HCT116 (cell line): ENCODE data around the gene HPS3. TPM values are rescaled to one million over a fixed set of nuclear protein-coding genes. Genes with fewer than 3 reads are reported as not detected.

ENCODE experiments used
- ATAC-seq: fragments of 200-7000 bp; cut with Tn5 transposase; 2 replicates; pipeline ENCODE4 v1.9.1; 2020; ENCODE audit warnings: mild to moderate bottlenecking, moderate library complexity
- BruUV-seq: library from RNA; stranded (reverse); fragments of 400-500 nt; replicated peaks from 2 replicates; lab custom pipeline; 2021; lab: Mats Ljungman, UMichigan
- CTCF ChIA-PET: fragments of 300-600 bp; sonication (Branson Sonifier 250); formaldehyde crosslinking; loops from one replicate; lab custom pipeline; 2021; ENCODE audit warnings: antibody characterized with exemption; lab: Charles Lee
- POLR2A ChIA-PET: fragments of 300-600, 350-600 bp; sonication (Branson Sonifier 250); formaldehyde crosslinking; loops from one replicate; lab custom pipeline; 2021; ENCODE audit warnings: antibody characterized with exemption; lab: Charles Lee
- RAD21 ChIA-PET, 2 experiments: fragments of 300-600 bp; sonication (Branson Sonifier 250); formaldehyde crosslinking; loops; one replicate each; lab custom pipeline; 2023; ENCODE audit warnings: low total read pairs in 2 of 2; ENCODE audit not compliant: uncharacterized antibody in 2 of 2, unreplicated experiment in 2 of 2, low non-redundant PET in 1 of 2; lab: Charles Lee
- DNase-seq: peaks from one replicate; pipeline ENCODE4 v3.0.0-alpha.2; 2010; ENCODE audit warnings: low read depth, low spot score
- H2AFZ ChIP-seq: fragments of 200-600 bp; shearing (Covaris generic), sonication (generic); 2 replicates; pipeline ENCODE4 v1.6.1; 2017; ENCODE audit warnings: low read depth, mixed run types, mixed read lengths, antibody characterized with exemption, low read length; ENCODE audit not compliant: poor library complexity, severe bottlenecking
- H3K27ac ChIP-seq: 2 replicates; pipeline ENCODE4 v1.5.1; 2012; ENCODE audit warnings: low read depth, low read length
- H3K27me3 ChIP-seq: fragments of 200-600 bp; sonication (generic); 2 replicates; pipeline ENCODE4 v1.6.1; 2016; ENCODE audit warnings: mixed run types, low read length, mixed read lengths; ENCODE audit not compliant: insufficient read depth
- H3K36me3 ChIP-seq, 2 experiments: fragments of 200-500 bp in 1 of 2; fragments of 200-600 bp in 1 of 2; sonication (Bioruptor generic) in 1 of 2; sonication (generic) in 1 of 2; 2 replicates each; pipeline versions ENCODE4 v1.5.1 to v1.6.1; 2014 to 2016; ENCODE audit warnings: low read length in 2 of 2, inconsistent platforms in 1 of 2, mixed read lengths in 1 of 2, mixed run types in 1 of 2; ENCODE audit not compliant: insufficient read depth in 2 of 2, control insufficient read depth in 1 of 2
- H3K4me1 ChIP-seq, 2 experiments: fragments of 200-600 bp in 1 of 2; sonication (generic) in 1 of 2; 2 replicates each; pipeline versions ENCODE4 v1.5.1 to v1.6.1; 2012 to 2017; ENCODE audit warnings: low read length in 2 of 2, inconsistent platforms in 1 of 2, mild to moderate bottlenecking in 1 of 2, mixed read lengths in 1 of 2, mixed run types in 1 of 2, moderate library complexity in 1 of 2; ENCODE audit not compliant: insufficient read depth in 2 of 2, control insufficient read depth in 1 of 2
- H3K4me2 ChIP-seq: fragments of 200-600 bp; sonication (generic); 2 replicates; pipeline ENCODE4 v1.6.1; 2017; ENCODE audit warnings: mixed run types, low read length, mixed read lengths
- H3K4me3 ChIP-seq, 2 experiments: fragments of 200-600 bp in 1 of 2; sonication (generic) in 1 of 2; replicated peaks in 1 of 2; 2 replicates each; pipeline ENCODE4 v1.5.1; 2011 to 2016; ENCODE audit warnings: low read length in 2 of 2, control low read depth in 1 of 2, low read depth in 1 of 2, mild to moderate bottlenecking in 1 of 2, mixed read lengths in 1 of 2, mixed run types in 1 of 2
- H3K79me2 ChIP-seq: fragments of 200-600 bp; sonication (generic); 2 replicates; pipeline ENCODE4 v1.6.1; 2017; ENCODE audit warnings: mild to moderate bottlenecking, mixed run types, low read length, moderate library complexity, mixed read lengths; ENCODE audit not compliant: insufficient read depth
- H3K9ac ChIP-seq: fragments of 200-600 bp; sonication (generic); 2 replicates; pipeline ENCODE4 v1.6.1; 2016; ENCODE audit warnings: low read length, mixed read lengths
- H3K9me2 ChIP-seq: fragments of 200-600 bp; sonication (generic), shearing (Covaris generic); 2 replicates; pipeline ENCODE4 v1.6.1; 2017; ENCODE audit warnings: mixed run types, mild to moderate bottlenecking, moderate library complexity; ENCODE audit not compliant: insufficient read depth
- H3K9me3 ChIP-seq, 2 experiments: fragments of 200-500 bp in 1 of 2; fragments of 200-600 bp in 1 of 2; sonication (Bioruptor generic) in 1 of 2; sonication (generic) in 1 of 2; 2 replicates each; pipeline ENCODE4 v1.6.1; 2014 to 2017; ENCODE audit warnings: low read length in 2 of 2, mixed read lengths in 2 of 2, inconsistent platforms in 1 of 2, low read depth in 1 of 2, mild to moderate bottlenecking in 1 of 2, mixed run types in 1 of 2, moderate library complexity in 1 of 2; ENCODE audit not compliant: control insufficient read depth in 1 of 2, insufficient read depth in 1 of 2
- H4K20me1 ChIP-seq: fragments of 200-600 bp; sonication (generic), shearing (Covaris generic); 2 replicates; pipeline ENCODE4 v1.6.1; 2017; ENCODE audit warnings: mixed run types, mild to moderate bottlenecking, moderate library complexity; ENCODE audit not compliant: insufficient read depth
- CBX3 ChIP-seq: IDR thresholded peaks from 2 replicates; pipeline ENCODE4 v1.6.1; 2012; ENCODE audit warnings: low read depth
- CEBPB ChIP-seq: IDR thresholded peaks from 2 replicates; pipeline ENCODE4 v1.6.1; 2012; ENCODE audit warnings: low read depth
- ELF1 ChIP-seq: IDR thresholded peaks from 2 replicates; pipeline ENCODE4 v1.6.1; 2012; ENCODE audit warnings: low read depth, borderline replicate concordance
- EZH2 ChIP-seq: fragments of 200-600 bp; sonication (generic); IDR thresholded peaks from 2 replicates; pipeline ENCODE4 v1.6.1; 2017; ENCODE audit warnings: antibody characterized with exemption, mixed run types
- FOSL1 ChIP-seq: IDR thresholded peaks from 2 replicates; pipeline ENCODE4 v1.6.1; 2012; ENCODE audit warnings: low read depth
- JUND ChIP-seq: IDR thresholded peaks from 2 replicates; pipeline ENCODE4 v1.6.1; 2012
- RAD21 ChIP-seq: IDR thresholded peaks from 2 replicates; pipeline ENCODE4 v1.6.1; 2012; ENCODE audit warnings: low read depth, mild to moderate bottlenecking
- SIN3A ChIP-seq: IDR thresholded peaks from 2 replicates; pipeline ENCODE4 v1.6.1; 2012; ENCODE audit warnings: low read depth
- SP1 ChIP-seq: IDR thresholded peaks from 2 replicates; pipeline ENCODE4 v1.6.1; 2012; ENCODE audit warnings: low read depth
- SRF ChIP-seq: IDR thresholded peaks from 2 replicates; pipeline ENCODE4 v1.6.1; 2012; ENCODE audit warnings: low read depth
- TCF7L2 ChIP-seq: IDR thresholded peaks from 2 replicates; pipeline ENCODE4 v1.7.0; 2011; ENCODE audit warnings: borderline replicate concordance, inconsistent platforms; ENCODE audit not compliant: insufficient read depth, insufficient read length; ENCODE audit errors: extremely low read depth
- YY1 ChIP-seq: IDR thresholded peaks from 2 replicates; pipeline ENCODE4 v1.6.1; 2011; ENCODE audit warnings: low read length, low read depth, moderate library complexity, mild to moderate bottlenecking; ENCODE audit not compliant: insufficient replicate concordance; ENCODE audit errors: extremely low read depth
- ZFX ChIP-seq: fragments of 450-650 bp; IDR thresholded peaks from 2 replicates; pipeline ENCODE4 v1.6.1; 2017
- ZNF274 ChIP-seq: fragments of 200-500 bp; sonication (Bioruptor generic); IDR thresholded peaks from 2 replicates; pipeline ENCODE4 v1.6.1; 2014; ENCODE audit warnings: mild to moderate bottlenecking, low read depth, low read length, inconsistent platforms
- intact Hi-C: fragments of 100-400 bp; cut with micrococcal nuclease; formaldehyde crosslinking; loops from 2 replicates; pipeline ENCODE4 v1.10.0; 2022
- total RNA-seq: library from RNA; stranded (reverse); gene quantifications from one replicate; pipeline ENCODE4 v1.2.1, GENCODE V29; 2021; ENCODE audit not compliant: unreplicated experiment
- TF ChIP-seq, protein P1 (sequence below): IDR thresholded peaks from 2 replicates; pipeline ENCODE4 v1.6.1; 2012; ENCODE audit warnings: low read depth
- TF ChIP-seq, protein P2 (sequence below): IDR thresholded peaks from 2 replicates; pipeline ENCODE4 v1.6.1; 2012

HPS3 gene
- total RNA-seq, 1 experiment from 2014 or later, result 17.1 TPM

DNA sequence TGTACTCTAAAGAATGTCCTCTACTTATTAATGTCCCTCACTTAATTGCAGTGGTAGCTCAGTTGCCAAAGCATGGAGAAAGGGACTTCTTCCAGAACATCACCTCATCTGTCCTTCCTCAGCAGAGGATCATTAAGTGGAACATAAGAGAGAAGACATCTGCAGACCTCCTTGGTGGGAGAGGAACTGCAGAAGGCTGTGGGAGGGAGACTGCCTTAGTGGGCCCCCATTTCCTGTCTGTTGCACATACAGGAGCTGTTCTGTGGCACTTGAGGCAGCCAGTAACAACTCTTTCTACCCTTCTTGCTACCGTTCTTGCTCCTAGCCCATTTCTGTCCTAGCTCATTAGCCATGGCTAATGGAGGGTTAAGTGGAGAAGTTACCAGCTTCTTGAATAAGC lies 33.6 kb downstream of the HPS3 start (continued):
- TF ChIP-seq CEBPB (no peak), SRF (no peak)

DNA sequence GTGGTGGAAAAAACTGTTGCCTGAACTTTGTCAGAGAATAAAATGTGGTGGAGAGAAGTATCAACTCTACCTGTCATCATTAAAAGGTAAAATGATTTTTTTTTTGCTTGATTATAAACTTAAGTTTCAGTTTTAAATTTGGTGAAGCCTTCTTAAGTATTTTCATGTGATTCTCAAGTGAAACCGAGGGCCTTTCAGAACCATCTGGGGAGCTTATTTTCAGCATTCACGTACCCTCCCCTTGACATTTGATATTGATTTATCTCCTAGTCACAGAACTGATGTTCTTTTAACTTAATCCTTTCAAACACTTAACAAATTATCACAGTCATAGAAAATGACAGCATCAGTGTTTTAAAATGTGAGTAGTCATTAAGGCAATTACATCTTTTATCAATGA lies 38.5 kb downstream of the HPS3 start:
- ATAC-seq (no peak), DNase-seq (no peak)
- no peak overlapping the region for H3K4me2 ChIP-seq
- H2AFZ ChIP-seq, result no peak overlapping the region
- ChIA-PET RAD21 (no interaction called here), CTCF (no interaction called here), POLR2A (no interaction called here)
- H3K9ac ChIP-seq, result no peak overlapping the region
- H3K9me3 ChIP-seq, result no peaks in the 10 kb centered on the region
- H4K20me1 ChIP-seq, result no peaks in the 10 kb centered on the region
- intact Hi-C loops, result no loop called here
- BruUV-seq, result no TSS peak
- H3K4me3 ChIP-seq, result no peak overlapping the region
- H3K27me3 ChIP-seq, result no peaks in the 10 kb centered on the region
- no peaks in the 10 kb centered on the region for H3K4me1 ChIP-seq
- 0 out of 4 replicates have a peak, but pooled peaks cover 0 to 2% of the 10 kb centered on the region in 2 experiments for H3K36me3 ChIP-seq
- no peaks in the 10 kb centered on the region for H3K9me2 ChIP-seq
- no peak for TF ChIP-seq SRF
- TF ChIP-seq TCF7L2, result no peak
- TF ChIP-seq FOSL1, result no peak
- no peak for TF ChIP-seq SIN3A
- no peak for TF ChIP-seq ELF1
- TF ChIP-seq JUND, result no peak
- no peak for TF ChIP-seq RAD21
- TF ChIP-seq SP1, result no peak
- TF ChIP-seq YY1, result no peak
- TF ChIP-seq EZH2, result no peak
- no peak for TF ChIP-seq ZFX
- TF ChIP-seq, protein P1, sequence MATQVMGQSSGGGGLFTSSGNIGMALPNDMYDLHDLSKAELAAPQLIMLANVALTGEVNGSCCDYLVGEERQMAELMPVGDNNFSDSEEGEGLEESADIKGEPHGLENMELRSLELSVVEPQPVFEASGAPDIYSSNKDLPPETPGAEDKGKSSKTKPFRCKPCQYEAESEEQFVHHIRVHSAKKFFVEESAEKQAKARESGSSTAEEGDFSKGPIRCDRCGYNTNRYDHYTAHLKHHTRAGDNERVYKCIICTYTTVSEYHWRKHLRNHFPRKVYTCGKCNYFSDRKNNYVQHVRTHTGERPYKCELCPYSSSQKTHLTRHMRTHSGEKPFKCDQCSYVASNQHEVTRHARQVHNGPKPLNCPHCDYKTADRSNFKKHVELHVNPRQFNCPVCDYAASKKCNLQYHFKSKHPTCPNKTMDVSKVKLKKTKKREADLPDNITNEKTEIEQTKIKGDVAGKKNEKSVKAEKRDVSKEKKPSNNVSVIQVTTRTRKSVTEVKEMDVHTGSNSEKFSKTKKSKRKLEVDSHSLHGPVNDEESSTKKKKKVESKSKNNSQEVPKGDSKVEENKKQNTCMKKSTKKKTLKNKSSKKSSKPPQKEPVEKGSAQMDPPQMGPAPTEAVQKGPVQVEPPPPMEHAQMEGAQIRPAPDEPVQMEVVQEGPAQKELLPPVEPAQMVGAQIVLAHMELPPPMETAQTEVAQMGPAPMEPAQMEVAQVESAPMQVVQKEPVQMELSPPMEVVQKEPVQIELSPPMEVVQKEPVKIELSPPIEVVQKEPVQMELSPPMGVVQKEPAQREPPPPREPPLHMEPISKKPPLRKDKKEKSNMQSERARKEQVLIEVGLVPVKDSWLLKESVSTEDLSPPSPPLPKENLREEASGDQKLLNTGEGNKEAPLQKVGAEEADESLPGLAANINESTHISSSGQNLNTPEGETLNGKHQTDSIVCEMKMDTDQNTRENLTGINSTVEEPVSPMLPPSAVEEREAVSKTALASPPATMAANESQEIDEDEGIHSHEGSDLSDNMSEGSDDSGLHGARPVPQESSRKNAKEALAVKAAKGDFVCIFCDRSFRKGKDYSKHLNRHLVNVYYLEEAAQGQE, result no peak
- TF ChIP-seq CBX3, result no peak
- no peak for TF ChIP-seq ZNF274
- TF ChIP-seq, protein P2, sequence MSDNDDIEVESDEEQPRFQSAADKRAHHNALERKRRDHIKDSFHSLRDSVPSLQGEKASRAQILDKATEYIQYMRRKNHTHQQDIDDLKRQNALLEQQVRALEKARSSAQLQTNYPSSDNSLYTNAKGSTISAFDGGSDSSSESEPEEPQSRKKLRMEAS, result no peak
- no peaks in the 10 kb centered on the region for H3K79me2 ChIP-seq
- H3K27ac ChIP-seq, result no peak overlapping the region
